Measurements from ENCODE around the gene PPP2R3B.

The PPP2R3B gene

DNA sequence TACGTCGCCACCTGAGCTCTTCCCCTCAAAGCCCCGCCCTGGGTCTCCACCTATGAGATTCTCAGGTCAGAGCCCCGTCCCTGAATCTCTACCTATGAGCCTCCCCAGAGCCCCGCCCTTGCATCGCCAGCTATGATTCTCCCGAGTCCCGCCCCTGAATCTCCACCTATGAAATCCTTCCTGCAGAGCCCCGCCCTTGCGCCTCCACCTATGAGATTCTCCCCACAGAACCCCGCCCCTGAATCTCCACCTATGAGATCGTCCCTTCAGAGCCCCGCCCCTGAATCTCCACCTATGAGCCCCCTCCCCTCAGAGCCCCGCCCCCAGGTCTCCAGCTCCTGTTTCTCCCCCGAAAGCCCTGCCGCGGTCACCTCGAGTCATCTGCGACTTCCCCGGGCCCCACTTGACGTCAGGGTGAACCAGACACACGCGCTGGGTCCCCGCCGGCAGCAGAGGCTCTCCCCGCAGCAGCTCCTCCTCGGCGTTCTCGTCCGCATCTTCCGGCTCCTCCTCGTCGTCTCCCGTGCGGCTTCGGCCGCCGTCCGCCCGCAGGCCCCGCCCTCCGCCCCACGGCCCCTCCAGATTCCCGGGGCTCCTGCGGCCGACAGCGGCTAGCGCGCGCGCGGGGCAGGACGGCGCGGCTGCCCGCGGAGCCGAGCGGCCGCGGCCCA is 68.5 kb downstream of the PPP2R3B start:
- peak overlapping the region; percentile 98 for H3K27ac ChIP-seq
- no peak for TF ChIP-seq ZFX (IDR thresholded peaks at IDR 0.05; ENCODE audit: borderline replicate concordance)
- TF ChIP-seq, protein P1, sequence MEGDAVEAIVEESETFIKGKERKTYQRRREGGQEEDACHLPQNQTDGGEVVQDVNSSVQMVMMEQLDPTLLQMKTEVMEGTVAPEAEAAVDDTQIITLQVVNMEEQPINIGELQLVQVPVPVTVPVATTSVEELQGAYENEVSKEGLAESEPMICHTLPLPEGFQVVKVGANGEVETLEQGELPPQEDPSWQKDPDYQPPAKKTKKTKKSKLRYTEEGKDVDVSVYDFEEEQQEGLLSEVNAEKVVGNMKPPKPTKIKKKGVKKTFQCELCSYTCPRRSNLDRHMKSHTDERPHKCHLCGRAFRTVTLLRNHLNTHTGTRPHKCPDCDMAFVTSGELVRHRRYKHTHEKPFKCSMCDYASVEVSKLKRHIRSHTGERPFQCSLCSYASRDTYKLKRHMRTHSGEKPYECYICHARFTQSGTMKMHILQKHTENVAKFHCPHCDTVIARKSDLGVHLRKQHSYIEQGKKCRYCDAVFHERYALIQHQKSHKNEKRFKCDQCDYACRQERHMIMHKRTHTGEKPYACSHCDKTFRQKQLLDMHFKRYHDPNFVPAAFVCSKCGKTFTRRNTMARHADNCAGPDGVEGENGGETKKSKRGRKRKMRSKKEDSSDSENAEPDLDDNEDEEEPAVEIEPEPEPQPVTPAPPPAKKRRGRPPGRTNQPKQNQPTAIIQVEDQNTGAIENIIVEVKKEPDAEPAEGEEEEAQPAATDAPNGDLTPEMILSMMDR (IDR thresholded peaks at IDR 0.05): no peak

DNA sequence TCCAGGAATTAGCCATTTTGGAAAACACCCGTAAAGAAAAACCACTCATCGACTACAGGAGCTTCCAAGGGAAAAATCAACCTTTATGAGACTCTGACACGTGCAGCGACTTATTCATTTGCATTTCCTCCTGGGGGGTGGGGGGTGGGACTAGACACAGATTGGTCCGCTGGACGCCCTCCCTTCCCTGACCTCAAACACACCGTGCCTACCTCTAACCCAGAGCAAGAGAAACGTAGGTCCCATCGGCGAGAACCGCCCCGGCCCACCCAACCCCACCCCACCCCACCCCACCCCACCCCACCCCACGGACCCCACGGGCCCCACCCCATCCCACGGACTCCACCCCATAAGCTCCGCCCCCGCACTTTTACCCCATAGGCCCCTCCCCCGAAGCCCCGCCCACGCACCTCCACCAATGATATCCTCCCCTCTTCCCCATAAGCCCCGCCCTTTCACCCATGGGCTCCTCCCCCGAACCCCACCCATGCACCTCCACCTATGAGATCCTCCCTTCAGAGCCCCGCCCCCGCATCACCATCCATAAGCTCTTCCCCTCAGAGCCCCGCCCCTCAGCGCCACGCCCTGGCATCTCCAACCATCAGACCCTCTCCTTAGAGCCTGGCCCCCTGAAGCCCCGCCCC is 69.2 kb downstream of the PPP2R3B start:
- H3K27ac ChIP-seq: peak overlapping the region; percentile 98
- TF ChIP-seq ZFX (IDR thresholded peaks at IDR 0.05; ENCODE audit: borderline replicate concordance): no peak
- TF ChIP-seq, protein P1 (IDR thresholded peaks at IDR 0.05): no peak

DNA sequence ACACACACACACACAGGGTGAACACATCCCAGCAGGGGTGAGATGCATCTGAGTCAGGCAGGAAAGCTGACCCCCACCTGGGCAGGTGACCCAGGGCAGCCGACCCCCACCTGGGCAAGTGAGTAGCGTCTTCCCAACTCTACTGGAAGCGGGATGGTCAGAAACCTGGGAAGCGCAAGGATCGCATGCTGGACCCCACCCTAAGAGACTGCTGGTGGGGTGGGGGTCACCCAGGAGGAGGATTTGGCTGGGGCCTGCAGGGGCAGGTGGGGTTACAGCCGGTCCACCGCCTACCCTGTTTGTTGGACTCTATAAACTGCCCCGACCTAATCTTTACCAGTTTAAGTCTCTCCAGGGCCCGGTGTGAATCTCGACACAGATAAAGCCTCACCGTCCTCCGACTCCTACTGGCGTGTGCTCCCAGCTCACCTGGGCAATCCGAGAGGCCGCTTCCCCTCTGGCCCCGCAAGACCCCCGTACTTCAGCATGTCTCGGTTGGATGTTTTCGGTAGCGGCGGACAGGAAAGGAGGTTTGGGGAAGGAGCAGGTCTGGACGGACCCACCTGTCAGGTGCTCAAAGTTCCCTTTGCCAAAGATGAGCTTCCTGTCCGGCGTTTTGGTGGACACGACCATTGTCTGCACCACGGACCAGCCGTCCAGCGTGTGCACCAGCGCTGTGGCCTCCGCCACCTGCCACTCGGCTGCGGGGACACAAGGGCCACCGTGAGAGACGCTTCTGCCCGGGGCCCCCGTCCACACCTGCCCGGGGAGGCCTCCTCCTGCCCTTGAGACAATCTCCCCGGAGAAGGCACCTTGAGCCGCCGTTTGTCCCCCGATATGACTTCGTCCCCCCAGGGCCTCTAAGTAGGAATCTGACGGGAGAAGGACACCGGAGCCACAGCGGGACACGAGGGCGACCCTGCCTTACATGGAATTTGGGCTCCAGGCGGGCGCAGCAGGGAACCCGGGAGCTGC is 70.1 kb downstream of the PPP2R3B start:
- no peak for TF ChIP-seq ZFX (IDR thresholded peaks at IDR 0.05; ENCODE audit: borderline replicate concordance)
- TF ChIP-seq, protein P1 (IDR thresholded peaks at IDR 0.05): no peak
- peak overlapping the region; percentile 66 for H3K27ac ChIP-seq

DNA sequence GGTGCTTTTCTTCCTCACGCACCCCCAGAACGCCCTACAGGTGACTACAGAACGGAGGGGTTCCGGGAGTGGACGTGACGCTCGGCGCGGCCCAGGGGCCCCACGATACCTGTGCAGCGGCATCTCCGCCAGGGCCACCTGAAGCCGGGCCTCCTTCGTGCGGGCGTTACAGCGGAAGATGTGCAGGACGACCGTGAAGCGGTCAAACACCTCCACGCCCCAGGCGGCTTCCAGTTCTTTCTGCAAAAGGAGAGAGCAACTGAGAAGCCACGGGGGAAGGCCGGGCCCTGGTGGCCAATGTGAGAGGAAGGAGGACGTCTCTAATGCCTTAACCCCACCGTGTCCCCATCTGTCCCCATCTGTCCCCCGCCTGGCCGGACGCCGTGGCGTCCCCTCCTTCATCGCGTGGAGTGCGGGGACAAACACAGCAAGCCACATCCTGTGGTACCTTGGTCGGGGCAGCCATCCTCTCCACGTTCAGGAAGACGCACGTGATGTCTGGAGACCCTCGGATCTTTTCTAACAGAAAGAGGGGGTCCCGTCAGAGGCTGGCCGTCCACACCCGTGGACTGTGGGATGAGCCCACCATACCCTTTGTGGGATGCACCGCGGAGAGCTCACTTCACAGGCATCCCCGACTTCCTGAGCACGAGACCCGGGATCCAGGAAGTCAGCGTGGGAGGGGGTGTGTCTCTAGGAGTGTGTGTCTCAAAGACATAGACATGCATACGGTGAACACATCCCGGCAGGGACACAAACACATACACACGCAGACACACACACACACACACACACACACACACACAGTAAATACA is 71.7 kb downstream of the PPP2R3B start:
- TF ChIP-seq ZFX (IDR thresholded peaks at IDR 0.05; ENCODE audit: borderline replicate concordance): no peak
- TF ChIP-seq, protein P1 (IDR thresholded peaks at IDR 0.05): no peak
- no peak overlapping the region for H3K27ac ChIP-seq

DNA sequence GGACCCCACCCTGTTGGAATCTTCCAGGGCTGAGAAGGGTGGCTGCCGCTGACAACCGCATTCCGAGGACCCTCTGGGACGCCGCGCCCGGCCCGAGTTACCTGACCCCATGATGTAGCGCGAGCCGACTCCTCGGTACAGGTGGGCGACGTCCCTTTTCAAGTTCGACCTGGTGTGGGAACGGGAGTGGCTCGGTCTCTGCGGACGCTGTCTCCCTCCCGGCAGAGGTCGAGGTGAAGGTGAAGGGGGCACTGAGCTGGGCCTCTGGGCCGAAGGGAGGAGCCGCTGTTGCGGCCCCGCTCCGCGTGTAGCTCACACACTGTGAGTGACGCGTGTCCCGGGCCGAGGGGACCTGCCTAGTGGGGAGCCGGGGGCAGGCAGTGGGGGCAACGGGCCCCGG is 72.7 kb downstream of the PPP2R3B start:
- H3K27ac ChIP-seq: no peak overlapping the region
- no peak for TF ChIP-seq ZFX (IDR thresholded peaks at IDR 0.05; ENCODE audit: borderline replicate concordance)
- TF ChIP-seq, protein P1 (IDR thresholded peaks at IDR 0.05): no peak

DNA sequence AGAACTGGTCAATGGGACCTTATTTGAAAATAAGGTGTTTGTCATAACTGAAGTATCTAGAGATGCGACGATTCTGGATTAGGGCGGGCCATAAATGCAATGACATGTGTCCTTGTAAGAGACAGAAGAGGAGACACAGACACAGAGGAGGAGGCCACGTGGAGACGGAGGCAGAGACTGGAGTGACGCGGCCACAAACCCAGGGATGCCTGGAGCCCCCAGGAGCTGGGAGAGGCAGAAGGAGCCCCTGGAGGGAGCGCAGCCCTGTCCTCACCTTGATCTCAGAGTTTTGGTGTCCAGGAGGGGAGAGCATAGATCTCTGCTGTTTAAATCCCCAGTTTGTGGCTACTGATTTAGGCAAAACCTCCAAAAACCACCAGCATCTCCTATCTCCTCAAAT is 73.2 kb downstream of the PPP2R3B start:
- no peak overlapping the region for H3K27ac ChIP-seq
- no peak for TF ChIP-seq ZFX (IDR thresholded peaks at IDR 0.05; ENCODE audit: borderline replicate concordance)
- TF ChIP-seq, protein P1 (IDR thresholded peaks at IDR 0.05): no peak

Measured in 22Rv1 (cell line).